Stimulated activated CD8-positive, alpha-beta memory T cell treated with anti-CD3 and anti-CD28 coated beads, Interleukin-2, amount 100 ng/mL, for 48 hours (primary cell): ENCODE measurements around the gene KLHL1.

ENCODE experiments used
- DNase-seq, 2 donors: peaks; one replicate each; pipeline ENCODE4 v3.0.0-alpha.2; 2020; ENCODE audit warnings: low read depth in 2 of 2

Gene KLHL1

DNA sequence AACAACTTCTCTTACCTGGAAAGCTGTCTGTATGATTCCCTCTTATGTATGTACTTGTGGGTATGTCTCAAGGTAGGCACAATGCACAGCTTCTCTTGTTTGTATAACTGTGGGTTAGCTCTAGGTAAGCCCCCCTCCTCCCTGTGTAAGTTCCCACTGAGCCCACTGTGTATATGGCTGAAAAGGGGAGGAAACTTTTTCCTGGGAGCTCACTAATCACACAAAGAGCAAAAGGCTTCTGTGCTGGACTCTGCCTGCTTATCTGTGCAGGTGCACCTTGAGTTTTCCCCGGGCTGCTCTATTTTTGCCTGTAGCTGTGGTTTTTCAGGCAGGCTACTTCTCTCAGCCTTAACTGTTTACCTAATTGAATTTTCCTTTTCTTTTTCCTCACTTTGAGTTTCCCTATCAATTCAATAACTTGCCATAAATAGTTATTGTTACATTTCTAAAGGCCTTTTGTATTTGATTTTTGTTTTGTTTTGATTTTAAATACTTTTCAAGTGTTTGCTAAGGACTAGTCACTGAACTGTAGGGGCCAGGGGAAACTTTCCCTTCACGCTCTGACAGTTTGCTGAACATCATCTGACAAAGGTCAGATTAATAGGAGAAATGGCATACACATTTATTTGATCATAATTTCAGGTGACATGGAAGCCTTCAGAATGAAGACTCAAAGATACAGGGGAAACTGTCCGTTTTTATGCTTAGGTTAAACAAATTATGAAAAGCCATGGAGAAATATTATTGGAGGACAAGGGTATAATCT is 424.1 kb downstream of the KLHL1 start:
- DNase-seq, result no peak

- no peak for DNase-seq
Observed at GRCh38 chr13:69681722-69682121, 426.5 kb downstream of the KLHL1 start.

DNA sequence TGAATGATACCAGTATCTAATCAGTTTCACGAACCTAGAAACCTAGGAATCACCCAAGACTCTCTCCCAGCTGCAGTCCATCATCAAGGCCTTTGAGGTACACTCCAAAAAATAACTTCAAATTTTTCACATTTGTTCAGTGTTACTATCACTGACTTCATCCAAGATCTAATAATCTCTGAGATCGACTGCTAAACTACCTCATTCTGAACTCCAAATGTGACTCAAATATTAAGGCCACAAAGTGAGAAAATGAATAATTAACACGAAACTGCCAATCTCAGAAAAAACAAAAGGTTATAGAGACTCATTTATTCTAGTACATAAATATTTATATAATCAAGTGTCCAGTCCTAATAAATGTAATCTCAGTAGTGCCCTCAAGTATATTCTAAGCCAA is 430.9 kb downstream of the KLHL1 start:
- DNase-seq, result no peak

DNA sequence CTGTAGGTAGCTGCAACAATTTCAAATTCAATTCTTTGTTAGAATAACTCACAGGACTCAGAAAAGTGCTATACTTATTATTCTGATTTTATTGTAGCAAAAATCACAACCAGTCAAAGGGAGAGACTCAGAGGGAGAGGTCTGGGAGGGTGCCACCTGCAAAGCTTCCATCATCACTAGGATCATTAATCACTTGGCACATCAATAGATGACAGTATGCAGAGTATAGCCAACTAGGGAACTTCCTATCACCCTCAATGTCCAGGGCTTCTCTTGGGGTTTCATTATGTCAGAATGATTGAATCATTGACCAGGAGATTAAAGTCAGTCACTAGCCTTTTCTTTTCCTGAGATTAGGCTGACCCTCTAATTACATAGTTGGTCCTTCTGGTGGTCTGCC is 432.0 kb downstream of the KLHL1 start:
- DNase-seq, result no peak

DNA sequence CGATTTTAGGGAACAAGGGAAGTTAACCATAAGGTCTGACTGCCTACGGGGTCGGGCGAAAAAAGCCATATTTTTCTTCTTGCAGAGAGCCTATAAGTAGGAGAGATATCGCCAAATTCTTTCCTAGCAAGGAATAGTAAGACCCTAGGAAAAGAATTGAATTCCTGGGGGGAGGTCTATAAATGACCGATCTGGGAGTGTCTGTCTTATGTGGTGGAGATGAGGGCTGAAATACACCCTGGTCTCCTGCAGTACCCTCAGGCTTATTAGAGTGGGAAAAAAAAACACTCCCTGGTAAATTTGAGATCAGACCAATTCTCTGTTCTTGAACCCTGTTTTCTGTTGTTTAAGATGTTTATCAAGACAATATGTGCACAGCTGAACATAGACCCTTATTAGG is 448.1 kb downstream of the KLHL1 start:
- DNase-seq, result no peak

- no peak for DNase-seq
Observed at GRCh38 chr13:69657676-69658075, 450.6 kb downstream of the KLHL1 start.

- no peak for DNase-seq
Observed at GRCh38 chr13:69654392-69654791, 453.9 kb downstream of the KLHL1 start.
